Osteoblast (primary cell): ENCODE measurements around the gene CD2BP2. TPM values are rescaled to one million over a fixed set of nuclear protein-coding genes. Genes with fewer than 3 reads are reported as not detected.

Experiments
- DNase-seq: peaks from one replicate; pipeline ENCODE4 v3.0.0; 2011; ENCODE audit warnings: low spot score, mixed read lengths; ENCODE audit not compliant: insufficient read length; ENCODE audit errors: missing footprints
- H2AFZ ChIP-seq: 2 replicates; pipeline ENCODE4 v1.6.0; 2011; ENCODE audit warnings: mild to moderate bottlenecking, low read length
- H3K27ac ChIP-seq: 2 replicates; pipeline ENCODE4 v1.5.1; 2011; ENCODE audit warnings: mild to moderate bottlenecking, low read depth, low read length, moderate library complexity
- H3K27me3 ChIP-seq: 2 replicates; pipeline ENCODE4 v1.6.0; 2012; ENCODE audit warnings: mild to moderate bottlenecking, control low read depth, inconsistent platforms, low read length, moderate library complexity; ENCODE audit not compliant: insufficient read depth
- H3K36me3 ChIP-seq: 2 replicates; pipeline ENCODE4 v1.5.1; 2011; ENCODE audit warnings: mild to moderate bottlenecking, low read length, control low read depth, moderate library complexity; ENCODE audit not compliant: insufficient read depth
- H3K4me1 ChIP-seq: 2 replicates; pipeline ENCODE4 v1.5.1; 2011; ENCODE audit warnings: mild to moderate bottlenecking, low read length, control low read depth, moderate library complexity; ENCODE audit not compliant: insufficient read depth
- H3K4me2 ChIP-seq: 2 replicates; pipeline ENCODE4 v1.6.0; 2011; ENCODE audit warnings: mild to moderate bottlenecking, low read length; ENCODE audit not compliant: insufficient read depth
- H3K4me3 ChIP-seq: fragments of 200-600 bp; sonication (generic); 3 replicates; pipeline ENCODE4 v1.5.1; 2012; ENCODE audit warnings: mild to moderate bottlenecking, low read length, inconsistent platforms; ENCODE audit not compliant: insufficient read depth
- H3K79me2 ChIP-seq: 2 replicates; pipeline ENCODE4 v1.6.0; 2012; ENCODE audit warnings: mild to moderate bottlenecking, low read length, control low read depth, inconsistent platforms; ENCODE audit not compliant: insufficient read depth
- H3K9me3 ChIP-seq: 2 replicates; pipeline ENCODE4 v1.5.1; 2011; ENCODE audit warnings: low read depth, low read length, control low read depth
- H4K20me1 ChIP-seq: 2 replicates; pipeline ENCODE4 v1.6.0; 2012; ENCODE audit warnings: mild to moderate bottlenecking, low read length, control low read depth; ENCODE audit not compliant: insufficient read depth
- total RNA-seq: library from RNA; depleted of rRNA; stranded (reverse); fragments of >200 nt; gene quantifications from 2 replicates; pipeline ENCODE4 v1.2.3, GENCODE V29; 2012
- TF ChIP-seq, protein P1 (sequence below): IDR thresholded peaks from 2 replicates; pipeline ENCODE4 v1.5.1; 2011; ENCODE audit warnings: mild to moderate bottlenecking, low read depth, low read length, moderate library complexity; ENCODE audit errors: extremely low read depth

CD2BP2 gene
- total RNA-seq, 1 donor = 32.9 TPM

DNA sequence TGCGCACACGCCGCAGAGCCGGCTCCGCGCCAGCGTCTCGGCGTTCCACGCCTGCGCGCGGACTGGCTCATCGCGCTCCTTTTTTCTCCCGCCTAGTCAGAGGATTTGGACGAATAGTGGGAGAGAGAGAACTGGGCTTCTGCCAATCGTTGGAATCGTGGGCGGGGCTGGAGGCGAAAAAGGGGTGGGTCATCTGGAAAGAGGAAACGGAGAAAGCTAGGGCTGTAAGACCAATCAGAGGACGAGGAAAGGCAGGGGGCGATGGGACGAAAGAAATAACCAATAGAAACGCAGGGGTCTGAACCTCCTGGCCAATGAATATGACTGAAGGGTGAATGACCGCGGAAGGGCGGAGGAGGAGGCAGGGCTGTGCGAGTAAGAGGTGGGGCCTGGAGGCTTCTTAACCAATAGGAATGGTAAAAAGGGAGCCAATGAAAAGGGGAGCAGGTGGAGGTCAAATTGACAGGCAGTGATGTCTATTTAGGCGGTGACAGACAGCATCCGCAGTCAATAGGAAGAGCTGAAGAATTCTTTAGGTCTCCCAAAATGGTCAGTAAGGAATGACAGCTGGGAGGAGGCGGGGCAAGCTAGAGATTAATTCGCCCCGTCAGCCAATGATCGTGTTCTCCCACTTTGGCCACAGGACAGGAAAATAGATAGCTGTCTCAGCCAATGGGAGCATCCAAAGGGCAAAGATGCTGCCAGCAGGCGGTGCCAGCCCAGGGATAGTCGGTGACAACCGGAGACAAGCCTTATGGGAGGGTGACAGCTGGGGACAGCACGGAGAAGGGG lies 15.5 kb upstream of the CD2BP2 start, which contains the start of gene TBC1D10B:
TSS of gene TBC1D10B (minus strand) at position 39 of the 792 bp plus-strand sequence. CDS start 311 bp downstream, outside the sequence.
- H3K4me1 ChIP-seq = peaks cover 24% of the 10 kb centered on the region
- H3K79me2 ChIP-seq = peaks cover 45% of the 10 kb centered on the region
- peak within 1 kb of the TSS; percentile 98 for H3K4me2 ChIP-seq
- no peaks in the 10 kb centered on the region for H3K9me3 ChIP-seq
- H3K4me3 ChIP-seq = peak within 1 kb of the TSS; percentile 82
- no peaks in the 10 kb centered on the region for H3K27me3 ChIP-seq
- peak; percentile 100 for DNase-seq
- H3K36me3 ChIP-seq = peaks cover 3% of the 10 kb centered on the region
- peak within 1 kb of the TSS; percentile 77 for H3K27ac ChIP-seq
- TF ChIP-seq, protein P1, sequence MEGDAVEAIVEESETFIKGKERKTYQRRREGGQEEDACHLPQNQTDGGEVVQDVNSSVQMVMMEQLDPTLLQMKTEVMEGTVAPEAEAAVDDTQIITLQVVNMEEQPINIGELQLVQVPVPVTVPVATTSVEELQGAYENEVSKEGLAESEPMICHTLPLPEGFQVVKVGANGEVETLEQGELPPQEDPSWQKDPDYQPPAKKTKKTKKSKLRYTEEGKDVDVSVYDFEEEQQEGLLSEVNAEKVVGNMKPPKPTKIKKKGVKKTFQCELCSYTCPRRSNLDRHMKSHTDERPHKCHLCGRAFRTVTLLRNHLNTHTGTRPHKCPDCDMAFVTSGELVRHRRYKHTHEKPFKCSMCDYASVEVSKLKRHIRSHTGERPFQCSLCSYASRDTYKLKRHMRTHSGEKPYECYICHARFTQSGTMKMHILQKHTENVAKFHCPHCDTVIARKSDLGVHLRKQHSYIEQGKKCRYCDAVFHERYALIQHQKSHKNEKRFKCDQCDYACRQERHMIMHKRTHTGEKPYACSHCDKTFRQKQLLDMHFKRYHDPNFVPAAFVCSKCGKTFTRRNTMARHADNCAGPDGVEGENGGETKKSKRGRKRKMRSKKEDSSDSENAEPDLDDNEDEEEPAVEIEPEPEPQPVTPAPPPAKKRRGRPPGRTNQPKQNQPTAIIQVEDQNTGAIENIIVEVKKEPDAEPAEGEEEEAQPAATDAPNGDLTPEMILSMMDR = no peak
- peaks cover 34% of the 10 kb centered on the region for H4K20me1 ChIP-seq
- peak within 1 kb of the TSS; percentile 90 for H2AFZ ChIP-seq

DNA sequence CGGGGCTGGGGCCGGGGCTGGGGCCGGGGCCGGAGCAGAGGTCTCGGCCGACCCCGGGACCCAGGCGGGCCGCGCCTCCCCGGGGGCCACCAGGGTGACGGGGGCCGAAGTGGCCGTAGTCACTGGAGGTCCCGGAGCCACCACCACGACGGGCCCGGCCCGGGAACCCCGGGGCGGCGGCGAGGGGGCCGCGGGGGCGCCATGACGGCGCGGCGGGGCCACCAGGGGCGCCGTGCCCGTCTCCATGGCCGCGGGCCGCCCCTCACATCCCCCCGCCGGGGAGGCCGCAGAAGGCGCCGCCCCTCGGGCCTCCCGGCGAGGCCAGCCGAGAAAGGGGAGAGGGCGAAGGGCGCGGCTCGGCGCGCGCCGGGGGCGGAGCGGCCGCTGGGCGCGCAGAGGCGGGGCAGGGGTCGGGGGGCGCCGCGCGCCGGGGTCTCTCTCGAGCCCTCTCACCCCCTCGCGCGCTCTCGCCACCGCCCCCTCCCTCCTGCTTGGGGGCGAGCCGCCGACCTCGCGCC lies 14.9 kb upstream of the CD2BP2 start:
- H3K4me1 ChIP-seq = peaks cover 24% of the 10 kb centered on the region
- peak overlapping the region; percentile 98 for H3K4me2 ChIP-seq
- H3K27ac ChIP-seq = no peak overlapping the region
- DNase-seq = no peak
- H3K27me3 ChIP-seq = no peaks in the 10 kb centered on the region
- TF ChIP-seq, protein P1 = no peak
- H3K9me3 ChIP-seq = no peaks in the 10 kb centered on the region
- no peak overlapping the region for H2AFZ ChIP-seq
- H4K20me1 ChIP-seq = peaks cover 40% of the 10 kb centered on the region
- H3K4me3 ChIP-seq = peak overlapping the region; percentile 82
- H3K36me3 ChIP-seq = peaks cover 10% of the 10 kb centered on the region
- peaks cover 51% of the 10 kb centered on the region for H3K79me2 ChIP-seq

DNA sequence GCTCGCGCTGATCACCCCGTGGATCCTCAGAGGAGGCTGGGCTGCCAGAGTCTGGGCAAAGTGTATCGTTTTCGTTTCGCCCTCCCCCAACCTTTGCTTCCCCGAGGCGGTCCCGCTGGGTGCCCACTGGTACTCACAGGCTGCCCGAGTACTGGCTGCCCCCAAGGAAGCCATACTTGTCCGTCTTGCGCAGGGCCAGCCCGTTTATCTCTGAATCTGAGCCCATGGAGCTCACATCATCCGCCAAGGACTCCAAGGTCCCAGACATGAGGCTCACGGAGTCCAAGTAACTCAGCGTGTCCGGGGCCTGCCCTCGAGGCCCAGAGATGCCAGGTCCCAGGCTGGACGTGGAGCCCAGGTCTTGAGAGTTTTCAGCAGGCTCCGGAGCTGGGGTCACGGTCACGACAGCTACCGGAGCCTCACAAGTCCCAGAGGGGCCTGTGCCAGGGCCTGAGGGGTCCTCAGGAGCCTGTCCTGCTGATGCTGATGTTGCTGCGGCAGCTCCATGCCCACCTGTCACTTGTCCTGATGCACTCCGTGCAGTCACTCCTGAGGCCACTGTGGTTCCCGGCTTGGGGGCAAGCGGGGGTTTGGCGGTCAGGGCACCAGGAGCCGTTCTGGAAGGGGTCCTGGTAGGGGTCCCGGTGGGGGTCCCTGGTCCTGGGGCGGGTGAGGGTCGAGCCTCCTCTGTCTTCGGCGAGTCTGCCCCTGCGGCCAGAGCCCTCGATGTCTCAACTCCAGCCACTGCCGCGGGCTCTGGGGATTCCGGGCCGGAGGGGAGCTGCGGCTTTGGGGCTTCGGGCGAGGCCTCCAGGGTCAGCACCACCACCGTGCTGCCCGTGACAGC lies 14.2 kb upstream of the CD2BP2 start:
- H3K27ac ChIP-seq = peak overlapping the region; percentile 77
- H2AFZ ChIP-seq = peak overlapping the region; percentile 5
- peaks cover 58% of the 10 kb centered on the region for H3K79me2 ChIP-seq
- H3K36me3 ChIP-seq = peaks cover 16% of the 10 kb centered on the region
- no peaks in the 10 kb centered on the region for H3K9me3 ChIP-seq
- H4K20me1 ChIP-seq = peaks cover 43% of the 10 kb centered on the region
- H3K4me3 ChIP-seq = peak overlapping the region; percentile 82
- peak; percentile 89 for DNase-seq
- TF ChIP-seq, protein P1 = no peak
- H3K4me1 ChIP-seq = peaks cover 24% of the 10 kb centered on the region
- peak overlapping the region; percentile 98 for H3K4me2 ChIP-seq
- no peaks in the 10 kb centered on the region for H3K27me3 ChIP-seq
